HEK293T (cell line): ENCODE data around the gene ADSS1.

Experiments
- FOXM1 ChIP-seq: fragments of 450-650 bp; IDR thresholded peaks from 2 replicates; pipeline ENCODE4 v1.6.1; 2017; ENCODE audit warnings: mild to moderate bottlenecking, borderline replicate concordance
- HDGF ChIP-seq: fragments of 450-650 bp; IDR thresholded peaks from 2 replicates; pipeline ENCODE4 v1.6.1; 2017; ENCODE audit warnings: antibody characterized with exemption, borderline replicate concordance
- LEF1 ChIP-seq: fragments of 450-650 bp; IDR thresholded peaks from 2 replicates; pipeline ENCODE4 v1.6.1; 2017; ENCODE audit warnings: mild to moderate bottlenecking, borderline replicate concordance
- SP1 ChIP-seq: fragments of 450-650 bp; IDR thresholded peaks from 2 replicates; pipeline ENCODE4 v1.6.1; 2017

- no peak for TF ChIP-seq LEF1
- TF ChIP-seq FOXM1: no peak
- TF ChIP-seq SP1: no peak
- no peak for TF ChIP-seq HDGF
Observed at GRCh38 chr14:104777808-104778249, 53.8 kb downstream of the ADSS1 start.
